ENCODE measurements around the gene HPRT1.

DNA sequence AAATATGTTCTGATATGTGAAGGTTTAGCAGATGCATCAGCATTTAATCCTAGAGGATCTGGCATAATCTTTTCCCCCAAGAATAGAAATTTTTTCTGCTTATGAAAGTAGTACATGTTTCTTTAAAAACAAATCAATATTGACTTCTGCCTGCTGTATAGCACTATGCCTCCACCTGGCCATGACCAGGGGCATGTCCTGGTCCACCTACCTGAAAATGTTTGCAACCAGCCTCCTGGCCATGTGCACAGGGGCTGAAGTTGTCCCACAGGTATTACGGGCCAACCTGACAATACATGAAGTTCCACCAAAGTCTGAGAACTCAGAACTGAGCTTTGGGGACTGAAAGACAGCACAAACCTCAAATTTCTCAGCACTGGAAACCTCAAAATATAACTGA, 10.0 kb downstream of the HPRT1 start:
- TF ChIP-seq POLR2A (IDR thresholded peaks at IDR 0.05) (no peak), POLR2AphosphoS5 (IDR thresholded peaks at IDR 0.05) (no peak), EP300 (IDR thresholded peaks at IDR 0.05) (no peak)
- TF ChIP-seq, protein P1, sequence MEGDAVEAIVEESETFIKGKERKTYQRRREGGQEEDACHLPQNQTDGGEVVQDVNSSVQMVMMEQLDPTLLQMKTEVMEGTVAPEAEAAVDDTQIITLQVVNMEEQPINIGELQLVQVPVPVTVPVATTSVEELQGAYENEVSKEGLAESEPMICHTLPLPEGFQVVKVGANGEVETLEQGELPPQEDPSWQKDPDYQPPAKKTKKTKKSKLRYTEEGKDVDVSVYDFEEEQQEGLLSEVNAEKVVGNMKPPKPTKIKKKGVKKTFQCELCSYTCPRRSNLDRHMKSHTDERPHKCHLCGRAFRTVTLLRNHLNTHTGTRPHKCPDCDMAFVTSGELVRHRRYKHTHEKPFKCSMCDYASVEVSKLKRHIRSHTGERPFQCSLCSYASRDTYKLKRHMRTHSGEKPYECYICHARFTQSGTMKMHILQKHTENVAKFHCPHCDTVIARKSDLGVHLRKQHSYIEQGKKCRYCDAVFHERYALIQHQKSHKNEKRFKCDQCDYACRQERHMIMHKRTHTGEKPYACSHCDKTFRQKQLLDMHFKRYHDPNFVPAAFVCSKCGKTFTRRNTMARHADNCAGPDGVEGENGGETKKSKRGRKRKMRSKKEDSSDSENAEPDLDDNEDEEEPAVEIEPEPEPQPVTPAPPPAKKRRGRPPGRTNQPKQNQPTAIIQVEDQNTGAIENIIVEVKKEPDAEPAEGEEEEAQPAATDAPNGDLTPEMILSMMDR (IDR thresholded peaks at IDR 0.05): no peak

All from suprapubic skin (tissue), 4 donors.